Psoas muscle (tissue), 8 donors: ENCODE results near the gene CDKN1A. TPM values are rescaled to one million over a fixed set of nuclear protein-coding genes. Genes with fewer than 3 reads are reported as not detected.
A peak's percentile ranks its signal among the peaks of the same experiment; 100 is the strongest.
"Not testable (repeated sequence)": the region's sequence is repeated elsewhere in the genome, so short reads cannot be mapped to it uniquely, and the experiment has no call there.

Experiments
- ATAC-seq, 4 donors: fragments of 200-7000 bp; cut with Tn5 transposase; one replicate each; pipeline ENCODE4 v1.9.1; 2020; ENCODE audit warnings: moderate library complexity in 3 of 4, mild to moderate bottlenecking in 2 of 4
- DNase-seq, 2 donors: peaks; one replicate each; pipeline ENCODE4 v3.0.0-alpha.2; 2020
- H3K27ac ChIP-seq: fragments of 200-600 bp; one replicate; pipeline ENCODE4 v1.8.0; 2022
- H3K27me3 ChIP-seq, 3 donors: fragments of 200-600 bp in 1 of 3; one replicate each; pipeline versions ENCODE4 v1.6.1 to v1.8.0; 2013 to 2022; ENCODE audit warnings: low read length in 2 of 3, mild to moderate bottlenecking in 2 of 3, moderate library complexity in 1 of 3; ENCODE audit not compliant: insufficient read depth in 3 of 3
- H3K36me3 ChIP-seq, 2 donors: fragments of 200-600 bp in 1 of 2; one replicate each; pipeline versions ENCODE4 v1.6.1 to v1.8.0; 2013 to 2022; ENCODE audit warnings: low read depth in 1 of 2, mild to moderate bottlenecking in 1 of 2, moderate library complexity in 1 of 2; ENCODE audit not compliant: insufficient read depth in 1 of 2
- H3K4me1 ChIP-seq: fragments of 200-600 bp; one replicate; pipeline ENCODE4 v1.8.0; 2022
- H3K4me3 ChIP-seq: fragments of 200-600 bp; one replicate; pipeline ENCODE4 v1.8.0; 2022; ENCODE audit warnings: mild to moderate bottlenecking
- H3K9me3 ChIP-seq: fragments of 200-600 bp; one replicate; pipeline ENCODE4 v1.8.0; 2022
- CTCF ChIP-seq: fragments of 200-600 bp; IDR thresholded peaks from one replicate; pipeline ENCODE4 v1.8.0; 2022; ENCODE audit warnings: antibody characterized with exemption
- WGBS, 3 donors: extraction: QIAGEN DNeasy Blood & Tissue Kit; methylation state at CpG; one replicate each; pipeline versions ENCODE4 v1.1.6 to v1.1.7; 2013; 5-methylcytosine and 5-hydroxymethylcytosine counted together
- intact Hi-C, 2 donors: fragments of 100-400 bp; cut with DNase I; formaldehyde crosslinking; loops; one replicate each; pipeline versions ENCODE4 v1.11.0 to v1.14.2; 2022
- polyA plus RNA-seq, 3 donors: library from polyadenylated mRNA; stranded (reverse); fragments of 200-250 nt; gene quantifications; one replicate each; pipeline ENCODE4 v1.2.3, GENCODE V29; 2013
- total RNA-seq, 4 donors: library from RNA; stranded (reverse); fragmentation: NEBNext Ultra II Directional in 2 of 4; extraction: Animal tissue kit (Norgen Biotek cat#: 25700) in 2 of 4; gene quantifications; one replicate each; pipeline versions ENCODE4 v1.2.1 to v1.2.4, GENCODE V29; 2021 to 2023
- donor health status: healthy with polysubstance abuse.
- donor health status: DM: no; HTN: no; CAD: no; lungs with moderate emphysema.
- donor health status: Bipolar disorder and iron deficiency.
- donor health status: healthy.
- donor health status: DM: yes; HTN: yes; CAD: no.
- donor health status: DM: no; HTN: no; CAD: no.
- donor health status: DM: no; HTN: no; CAD: no.
- donor health status: DM: yes; HTN: yes; CAD: no.

The CDKN1A gene
- total and polyA plus RNA-seq, 7 donors, result 39.2 to 666 (median 159) TPM

- H3K4me3 ChIP-seq, result no peak overlapping the region
- no peaks in the 10 kb centered on the region for H3K4me1 ChIP-seq
- no peaks in the 10 kb centered on the region for H3K36me3 ChIP-seq
- intact Hi-C loops, result no loop called here
- H3K27ac ChIP-seq, result no peak overlapping the region
- H3K27me3 ChIP-seq, result no peaks in the 10 kb centered on the region
- 92 to 96% (median 93%) methylated on average over 3 of the region's 3 CpGs for WGBS, 3 donors
- ATAC-seq (no peak), DNase-seq (peak in 1 of 2 donors; percentile 18)
- H3K9me3 ChIP-seq, result no peaks in the 10 kb centered on the region
- TF ChIP-seq CTCF, result no peak
Observed at GRCh38 chr6:36702656-36703055, 24.1 kb downstream of the CDKN1A start.

GRCh38 chr6:36703081-36703606, 24.6 kb downstream of the CDKN1A start:
- TF ChIP-seq CTCF, result no peak
- Histone ChIP-seq H3K9me3 (no peaks in the 10 kb centered on the region), H3K27me3 (no peaks in the 10 kb centered on the region), H3K27ac (no peak overlapping the region), H3K4me1 (no peaks in the 10 kb centered on the region), H3K36me3 (no peaks in the 10 kb centered on the region), H3K4me3 (no peak overlapping the region)
- no peak for ATAC-seq
- DNase-seq, result peak in 1 of 2 donors; percentile 7
- intact Hi-C loops, result no loop called here
- 90 to 96% (median 91%) methylated on average over 5 of the region's 5 CpGs for WGBS, 3 donors

GRCh38 chr6:36703982-36704381, 25.5 kb downstream of the CDKN1A start:
- no peak for TF ChIP-seq CTCF

GRCh38 chr6:36704961-36705577, 26.6 kb downstream of the CDKN1A start:
- intact Hi-C loops, DNase-seq: not testable (repeated sequence)
- 74 to 80% (median 79%) methylated on average over 7 of the region's 7 CpGs for WGBS, 3 donors

More at GRCh38 chr6:36703982-36704381, 25.5 kb downstream of the CDKN1A start:
- no peak for ATAC-seq
- Histone ChIP-seq H3K4me3 (no peak overlapping the region), H3K4me1 (no peaks in the 10 kb centered on the region), H3K27ac (no peak overlapping the region), H3K27me3 (no peaks in the 10 kb centered on the region), H3K9me3 (no peaks in the 10 kb centered on the region), H3K36me3 (no peaks in the 10 kb centered on the region)
- intact Hi-C loops, result no loop called here
- DNase-seq, result peak in 1 of 2 donors; percentile 39
- 88 to 89% (median 89%) methylated on average over 18 of the region's 18 CpGs for WGBS, 3 donors

GRCh38 chr6:36706339-36706738, 27.8 kb downstream of the CDKN1A start:
- Histone ChIP-seq H3K27ac (no peak overlapping the region), H3K4me3 (no peak overlapping the region), H3K4me1 (no peaks in the 10 kb centered on the region), H3K9me3 (no peaks in the 10 kb centered on the region), H3K27me3 (no peaks in the 10 kb centered on the region), H3K36me3 (no peaks in the 10 kb centered on the region)
- 61 to 82% (median 69%) methylated on average over 1 of the region's 1 CpG for WGBS, 3 donors
- no peak for ATAC-seq
- TF ChIP-seq CTCF, result no peak
- no peak for DNase-seq
- intact Hi-C loops, result no loop called here

More at GRCh38 chr6:36704961-36705577, 26.6 kb downstream of the CDKN1A start:
- H3K9me3 ChIP-seq, ATAC-seq, H3K4me1 ChIP-seq, H3K4me3 ChIP-seq, H3K27ac ChIP-seq, H3K27me3 ChIP-seq, H3K36me3 ChIP-seq: not testable (repeated sequence)
